NCI-H146 treated with DMSO at 0.1 percent for 48 hours (cell line): ENCODE results near the gene CDH23.

Source experiments
- DNase-seq: peaks from one replicate; lab custom pipeline; 2025; ENCODE audit not compliant: unreplicated experiment; lab: John Stamatoyannopoulos, UW

Gene CDH23

DNA sequence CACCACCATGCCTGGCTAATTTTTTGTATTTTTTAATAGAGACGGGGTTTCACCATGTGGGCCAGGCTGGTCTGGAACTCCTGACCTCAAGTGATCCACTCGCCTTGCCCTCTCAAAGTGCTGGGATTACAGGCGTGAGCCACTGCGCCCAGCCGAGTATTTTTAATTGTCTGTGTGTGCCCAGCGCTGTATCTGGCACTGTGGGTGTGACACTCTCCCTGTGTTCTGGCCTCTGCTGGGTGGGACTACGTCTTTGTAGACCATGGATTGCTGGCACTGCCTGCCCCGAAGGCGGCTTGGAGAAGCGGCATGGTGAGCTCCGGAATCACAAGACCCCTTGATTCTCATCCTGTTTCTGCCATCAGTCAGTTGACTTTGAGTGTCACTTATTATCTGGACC is 136.2 kb downstream of the CDH23 start:
- DNase-seq: no peak

DNA sequence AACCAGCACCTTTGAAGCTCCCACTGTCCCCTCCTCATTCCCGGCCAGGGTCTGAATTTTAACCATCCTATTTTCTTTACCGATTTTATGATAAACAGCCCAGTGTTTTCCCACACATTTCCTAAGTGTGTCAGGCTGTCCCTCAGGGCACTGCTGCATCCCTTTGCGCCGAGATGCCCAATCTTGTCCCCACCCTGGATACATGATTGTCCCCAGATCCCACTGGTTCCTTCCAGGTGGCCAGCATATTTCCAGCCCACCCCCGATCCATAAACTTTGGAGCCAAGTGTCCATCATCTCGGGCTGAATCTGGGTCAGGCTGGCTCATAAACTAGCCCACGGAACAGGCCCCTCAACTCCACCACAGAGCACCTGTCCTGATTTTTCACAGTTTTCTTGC is 137.2 kb downstream of the CDH23 start:
- DNase-seq: no peak

DNA sequence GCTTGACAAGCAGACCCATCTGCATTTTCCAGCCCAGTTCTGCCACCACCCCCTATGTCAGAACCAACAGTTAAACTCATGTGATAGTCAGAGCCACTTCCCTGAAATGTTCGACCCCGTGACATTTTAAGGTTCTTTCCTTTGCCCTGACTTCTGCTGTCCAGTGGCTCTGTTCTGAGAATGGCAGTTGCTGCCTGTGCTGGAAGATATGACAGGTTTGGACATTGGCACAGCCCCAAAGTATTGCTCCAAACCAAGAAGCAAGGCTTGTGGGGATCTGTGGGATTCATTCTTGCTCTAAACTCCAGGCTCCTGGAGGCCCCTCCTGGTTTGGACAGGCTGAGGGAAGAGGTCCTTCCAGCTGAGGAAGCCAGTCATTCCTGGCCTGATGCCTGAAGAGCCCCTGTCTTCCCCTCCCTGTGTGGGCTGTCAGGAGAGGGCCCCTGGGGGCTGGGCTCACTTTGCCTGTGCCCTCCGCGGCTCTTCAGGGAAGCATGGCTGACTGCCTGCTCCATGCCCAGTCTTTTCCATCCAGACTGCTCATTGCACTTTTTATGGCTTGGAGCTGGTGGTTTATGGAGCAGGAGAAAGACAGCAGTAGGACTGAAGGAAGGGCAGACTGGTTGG is 138.0 kb downstream of the CDH23 start:
- no peak for DNase-seq

GRCh38 chr10:71536332-71536731 is 139.6 kb downstream of the CDH23 start:
- no peak for DNase-seq

- DNase-seq: no peak
Measured at GRCh38 chr10:71537125-71537524, 140.4 kb downstream of the CDH23 start.

DNA sequence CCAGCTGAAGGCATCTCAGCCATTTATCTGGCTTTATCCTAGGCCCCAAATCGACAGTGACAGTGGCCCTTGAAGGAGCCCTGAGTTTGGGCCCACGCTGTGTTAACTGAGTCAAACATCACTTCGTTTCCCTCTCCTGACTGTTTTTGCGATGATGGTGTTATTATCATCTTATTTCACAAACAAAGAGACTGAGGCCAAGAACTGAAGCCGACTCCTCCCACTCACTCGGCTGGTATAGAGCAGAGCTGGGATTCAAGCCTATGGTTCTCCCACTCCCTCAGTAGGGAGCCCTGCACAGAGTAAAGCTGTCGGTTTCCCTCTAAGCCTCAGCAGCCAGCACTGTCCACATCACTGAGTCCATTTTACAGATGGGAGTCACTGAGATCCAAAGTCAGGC is 141.0 kb downstream of the CDH23 start:
- no peak for DNase-seq

DNA sequence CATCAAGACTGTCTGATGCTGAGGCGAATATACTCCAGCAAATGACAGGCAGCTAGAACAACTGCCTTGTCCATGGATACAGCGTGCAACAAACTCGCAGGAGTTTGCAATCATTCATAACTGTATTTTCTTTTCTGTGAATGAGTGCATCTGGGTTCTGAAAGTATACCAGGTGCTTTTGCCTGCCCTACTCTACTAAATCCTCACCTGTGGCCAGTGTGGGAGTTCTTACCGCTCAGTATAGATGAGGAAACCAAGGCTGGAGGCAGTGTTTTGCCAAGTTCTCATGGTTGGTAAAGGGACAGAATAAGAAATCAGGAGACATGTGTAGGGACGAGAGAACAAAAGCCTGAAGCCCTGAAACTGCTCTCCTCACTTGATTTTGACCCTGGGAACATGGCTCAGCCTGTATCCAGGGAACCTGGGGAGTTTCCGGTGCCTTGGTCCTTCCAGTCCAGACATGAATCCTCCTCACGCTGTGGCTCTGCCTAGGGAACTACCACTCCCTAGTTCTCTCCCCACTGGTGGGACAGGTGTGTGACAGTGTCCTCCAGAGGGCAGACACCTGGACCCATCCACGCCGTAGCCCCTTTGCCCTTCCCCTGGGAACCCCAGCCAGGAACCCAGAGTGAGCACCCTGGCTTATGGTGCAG is 142.0 kb downstream of the CDH23 start:
- DNase-seq: no peak

DNA sequence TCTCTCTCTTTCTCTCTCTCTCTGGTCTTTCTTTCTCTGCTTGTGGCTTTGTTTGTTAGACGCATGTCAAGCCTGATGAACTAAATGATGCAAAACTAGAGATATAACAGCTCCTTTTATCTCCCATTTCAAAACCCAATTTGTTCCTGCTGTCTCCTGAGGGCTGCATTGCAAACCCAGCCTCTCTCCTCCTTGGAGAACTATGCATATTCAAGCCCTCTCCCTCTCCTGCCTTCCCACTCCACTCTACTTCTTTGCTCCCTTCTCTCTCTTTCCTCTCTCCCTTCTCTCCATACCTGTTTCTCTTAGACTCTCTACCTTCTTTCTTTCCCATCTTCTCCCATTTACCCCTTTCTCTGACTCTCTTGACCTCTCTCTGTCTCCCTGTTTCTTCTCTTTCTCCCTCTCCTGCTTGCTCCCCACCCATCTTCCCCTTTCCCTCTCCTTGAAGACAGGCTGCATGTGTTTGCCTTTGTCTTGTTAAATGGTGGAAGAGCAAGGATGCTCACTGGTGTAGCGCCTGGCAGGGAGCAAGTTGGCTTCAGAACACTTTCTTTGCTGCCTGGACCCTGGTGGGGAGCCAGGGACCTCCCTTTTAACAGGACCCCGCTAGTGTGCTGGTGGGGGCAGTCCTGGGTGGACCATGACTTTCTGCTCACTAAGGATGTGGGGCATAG is 142.9 kb downstream of the CDH23 start:
- no peak for DNase-seq

GRCh38 chr10:71542478-71542877 is 145.8 kb downstream of the CDH23 start:
- peak; percentile 33 for DNase-seq

GRCh38 chr10:71543608-71544170 is 147.0 kb downstream of the CDH23 start:
- no peak for DNase-seq

DNA sequence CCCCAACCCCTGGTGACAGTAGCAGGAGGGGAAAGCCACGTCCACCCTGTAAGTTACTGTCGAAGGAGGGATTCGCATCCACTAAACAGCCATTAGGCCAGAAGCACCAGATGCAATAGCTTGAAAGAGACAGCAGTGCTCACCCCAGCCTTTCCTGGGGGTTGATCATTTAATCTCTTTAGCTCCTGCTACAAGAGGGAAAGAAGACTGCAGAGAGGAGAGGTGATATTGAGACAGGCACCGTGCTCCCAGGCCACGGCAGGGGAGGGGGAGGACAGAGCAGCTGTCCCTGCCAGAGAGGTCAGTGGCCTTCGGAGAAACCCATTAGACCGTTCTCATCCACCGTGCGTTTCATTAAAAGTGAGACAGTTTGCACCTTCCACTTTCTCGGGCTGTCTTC is 148.3 kb downstream of the CDH23 start:
- no peak for DNase-seq

DNA sequence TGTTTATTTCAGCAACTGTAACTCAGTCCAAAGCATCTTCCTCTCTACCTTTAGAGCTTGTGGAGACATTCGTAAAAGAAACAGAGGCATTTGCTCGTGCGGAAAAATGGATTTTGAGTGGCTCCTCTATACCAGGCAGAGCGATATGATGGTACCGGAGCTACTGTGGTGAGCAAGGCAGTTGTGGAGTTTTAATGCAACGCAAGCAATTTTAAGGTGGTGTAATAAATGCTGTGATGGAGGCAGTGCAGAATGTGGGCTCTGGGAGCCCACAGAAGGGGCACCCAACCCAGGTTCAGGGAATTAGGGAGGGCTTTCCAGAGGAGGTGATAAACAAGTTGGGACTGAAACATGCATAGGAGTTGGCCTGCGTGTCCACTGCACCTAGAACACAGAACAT is 149.5 kb downstream of the CDH23 start:
- DNase-seq: no peak

- no peak for DNase-seq
Measured at GRCh38 chr10:71547312-71547711, 150.6 kb downstream of the CDH23 start.

- no peak for DNase-seq
Measured at GRCh38 chr10:71547876-71548846, 151.4 kb downstream of the CDH23 start.

GRCh38 chr10:71549766-71550533 is 153.2 kb downstream of the CDH23 start:
- DNase-seq: no peak

DNA sequence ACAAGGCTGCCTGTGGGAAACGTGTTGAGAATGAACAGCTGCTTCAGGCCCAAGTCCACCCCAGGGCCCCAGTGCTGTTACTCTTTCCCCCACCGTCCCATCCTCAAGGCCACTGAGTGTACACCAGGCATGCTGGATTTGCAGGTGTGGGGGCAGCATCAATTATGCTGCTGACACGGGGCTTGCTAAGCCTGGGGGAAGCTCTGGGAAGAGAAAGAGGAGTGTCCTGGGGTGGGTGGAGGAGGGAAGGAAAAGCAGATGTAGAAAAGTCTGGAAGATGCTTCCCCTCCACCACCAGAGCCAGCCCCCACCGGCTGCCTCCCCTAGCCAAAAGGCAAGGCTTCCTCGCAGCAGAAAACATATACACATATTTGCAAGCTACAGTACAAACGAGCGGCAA is 153.9 kb downstream of the CDH23 start:
- DNase-seq: no peak

GRCh38 chr10:71551970-71552369 is 155.2 kb downstream of the CDH23 start:
- DNase-seq: no peak

GRCh38 chr10:71553432-71553831 is 156.7 kb downstream of the CDH23 start:
- no peak for DNase-seq

DNA sequence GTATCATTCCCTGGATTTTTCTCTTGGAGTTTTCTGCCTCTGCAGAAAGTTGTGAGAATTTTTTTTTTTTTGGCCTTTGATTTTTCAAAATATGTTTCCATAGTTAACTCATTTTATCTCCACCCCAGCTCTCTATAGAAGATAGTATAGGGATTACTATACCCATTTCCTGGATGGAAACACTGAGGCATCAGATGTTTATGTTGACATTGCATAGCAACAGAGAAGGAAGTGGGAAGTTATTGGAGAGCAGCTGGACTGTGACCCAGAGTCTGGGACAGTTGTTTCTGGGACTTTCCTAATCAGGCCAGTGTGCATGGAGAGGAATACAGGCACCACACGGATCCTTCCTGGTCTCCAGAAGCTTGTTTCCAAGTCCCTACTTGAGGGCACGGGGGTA is 158.0 kb downstream of the CDH23 start:
- no peak for DNase-seq

GRCh38 chr10:71555087-71555723 is 158.5 kb downstream of the CDH23 start:
- no peak for DNase-seq
